ENCODE data around the gene ENO3. TPM values are rescaled to one million over a fixed set of nuclear protein-coding genes. Genes with fewer than 3 reads are reported as not detected.

Gene ENO3
- total RNA-seq, 4 donors from 2014 or later, result 2.5 to 211 (median 12.9) TPM

GRCh38 chr17:4986403-4986802, 35.5 kb downstream of the ENO3 start:
- Histone ChIP-seq H3K9me3 (no peaks in the 10 kb centered on the region), H3K36me3 (no peaks in the 10 kb centered on the region), H3K27me3 (no peaks in the 10 kb centered on the region), H3K27ac (peak overlapping the region; percentile 93 to 97 (median 94)), H3K4me3 (peak overlapping the region; percentile 66 to 91 (median 84)), H3K4me1 (peaks cover 13 to 28% (median 27%) of the 10 kb centered on the region in 4 donors)
- intact Hi-C loops (cut with DNase I; ENCODE audit: low total_unique reads), result loop anchor here (10.0 kb wide), 1 partner anchor 52 kb away; the partner anchor contains the start of gene GP1BA
- in situ Hi-C loops (cut with MboI; ENCODE audit: low pct_ligation_motif_present in 1 of 4, low pct_unique_long_range_greater_than_20kb in 1 of 4, low sequenced_read_pairs in 3 of 4), result loop anchor here in 1 of 4 donors (5.0 kb wide), 1 partner anchor 74 kb away; no protein-coding TSS in a partner anchor
- peak; percentile 37 for DNase-seq
- TF ChIP-seq EP300 (IDR thresholded peaks at IDR 0.05; ENCODE audit: low read depth) (no peak), POLR2AphosphoS5 (IDR thresholded peaks at IDR 0.05) (no peak), CTCF (IDR thresholded peaks at IDR 0.05) (no peak), POLR2A (IDR thresholded peaks at IDR 0.05) (no peak)
- WGBS, 2 donors (ENCODE audit: low coverage in 1 of 2), result 20% methylated on average over 5 of the region's 5 CpGs; no CpG with 5 or more reads in 1 of the 2 donors

GRCh38 chr17:4986951-4987766, 36.2 kb downstream of the ENO3 start, which contains the start of gene CAMTA2:
Gene CAMTA2 (minus strand): TSS chr17:4987675. CDS start chr17:4986222, 1,453 bp downstream.
- Histone ChIP-seq H3K4me3 (peak within 1 kb of the TSS; percentile 66 to 91 (median 84)), H3K9me3 (no peaks in the 10 kb centered on the region), H3K27ac (peak within 1 kb of the TSS; percentile 93 to 97 (median 94)), H3K36me3 (no peaks in the 10 kb centered on the region), H3K4me1 (peaks cover 13 to 28% (median 27%) of the 10 kb centered on the region in 4 donors), H3K27me3 (no peaks in the 10 kb centered on the region)
- DNase-seq, result peak; percentile 93
- intact Hi-C loops (cut with DNase I; ENCODE audit: low total_unique reads), result loop anchor here (10.0 kb wide), 1 partner anchor 52 kb away; the partner anchor contains the start of gene GP1BA
- TF ChIP-seq CTCF (IDR thresholded peaks at IDR 0.05), result peak; percentile 60 to 91 (median 75)
- TF ChIP-seq POLR2AphosphoS5 (IDR thresholded peaks at IDR 0.05), result peak; percentile 78 to 83 (median 79)
- peak; percentile 79 for TF ChIP-seq POLR2A (IDR thresholded peaks at IDR 0.05)
- TF ChIP-seq EP300 (IDR thresholded peaks at IDR 0.05; ENCODE audit: low read depth), result no peak
- in situ Hi-C loops (cut with MboI; ENCODE audit: low pct_ligation_motif_present in 1 of 4, low pct_unique_long_range_greater_than_20kb in 1 of 4, low sequenced_read_pairs in 3 of 4), result loop anchor here in 1 of 4 donors (5.0 kb wide), 1 partner anchor 75 kb away; no protein-coding TSS in a partner anchor
- WGBS, 2 donors (ENCODE audit: low coverage in 1 of 2), result 1% methylated on average over 20 of the region's 78 CpGs; no CpG with 5 or more reads in 1 of the 2 donors

GRCh38 chr17:4987767-4988567, 37.0 kb downstream of the ENO3 start:
- no peaks in the 10 kb centered on the region for H3K27me3 ChIP-seq
- 8 to 20% methylated on average over 1 to 29 of the region's 30 CpGs for WGBS, 2 donors (ENCODE audit: low coverage in 1 of 2)
- no peak for DNase-seq
- TF ChIP-seq POLR2A (IDR thresholded peaks at IDR 0.05) (no peak), CTCF (IDR thresholded peaks at IDR 0.05) (no peak), POLR2AphosphoS5 (IDR thresholded peaks at IDR 0.05) (no peak), EP300 (IDR thresholded peaks at IDR 0.05; ENCODE audit: low read depth) (no peak)
- H3K36me3 ChIP-seq, result no peaks in the 10 kb centered on the region
- in situ Hi-C loops (cut with MboI; ENCODE audit: low pct_ligation_motif_present in 1 of 4, low pct_unique_long_range_greater_than_20kb in 1 of 4, low sequenced_read_pairs in 3 of 4), result loop anchor here in 1 of 4 donors (5.0 kb wide), 1 partner anchor 76 kb away; no protein-coding TSS in a partner anchor
- H3K27ac ChIP-seq, result peak overlapping the region; percentile 93 to 97 (median 94)
- H3K4me3 ChIP-seq, result peak overlapping the region; percentile 66 to 91 (median 84)
- H3K4me1 ChIP-seq, result peaks cover 13 to 28% (median 27%) of the 10 kb centered on the region in 4 donors
- H3K9me3 ChIP-seq, result no peaks in the 10 kb centered on the region
- intact Hi-C loops (cut with DNase I; ENCODE audit: low total_unique reads), result loop anchor here (10.0 kb wide), 1 partner anchor 53 kb away; the partner anchor contains the start of gene GP1BA
